HepG2 (cell line): ENCODE measurements around the gene C10orf90.

Experiments used
- ZFP90 ChIP-seq: sonication (generic); formaldehyde crosslinking; IDR thresholded peaks from 2 replicates; pipeline ENCODE4 v1.8.0; 2022; ENCODE audit warnings: missing genetic modification reagents, mild to moderate bottlenecking, inconsistent platforms, borderline replicate concordance
- ZNF558 ChIP-seq: sonication (generic); formaldehyde crosslinking; IDR thresholded peaks from 2 replicates; pipeline ENCODE4 v1.9.0; 2022; ENCODE audit warnings: mild to moderate bottlenecking, missing genetic modification reagents, borderline replicate concordance

DNA sequence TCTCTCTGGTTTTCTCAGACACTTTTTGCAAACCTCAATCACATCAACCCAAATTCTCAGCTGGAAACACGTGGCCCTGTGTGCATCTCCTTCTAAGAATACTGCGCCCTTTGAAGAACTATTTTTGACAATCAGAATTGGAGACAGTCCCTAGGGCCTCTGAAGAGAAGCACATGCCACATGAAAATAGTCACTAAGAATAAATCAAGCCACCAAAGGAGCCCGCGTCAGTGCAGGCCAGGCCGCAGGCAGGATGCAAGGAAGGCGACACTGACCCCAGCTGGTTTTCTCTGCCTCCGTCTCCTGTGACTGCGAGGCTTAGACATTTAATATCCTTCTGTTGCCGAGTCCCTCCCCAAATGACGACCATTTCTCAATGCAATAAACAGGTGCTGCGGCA is 194.2 kb downstream of the C10orf90 start:
- TF ChIP-seq ZNF558 (CRISPR knock-in tag) = no peak
- TF ChIP-seq ZFP90 (CRISPR knock-in tag) = no peak
